CD4-positive, alpha-beta T cell (primary cell): ENCODE results near the gene ELSPBP1. TPM values are rescaled to one million over a fixed set of nuclear protein-coding genes. Genes with fewer than 3 reads are reported as not detected.

Source experiments
- ATAC-seq: fragments of 200-7000 bp; cut with Tn5 transposase; one replicate; pipeline ENCODE4 v1.10.0; 2022; ENCODE audit warnings: mild to moderate bottlenecking; ENCODE audit not compliant: poor library complexity
- CTCF ChIA-PET: fragments of 350-600 bp; sonication (Branson Sonifier 250); formaldehyde crosslinking; loops from one replicate; lab custom pipeline; 2021; ENCODE audit warnings: antibody characterized with exemption, inconsistent platforms; lab: Charles Lee
- POLR2A ChIA-PET: fragments of 350-600 bp; sonication (Branson Sonifier 250); formaldehyde crosslinking; loops from one replicate; lab custom pipeline; 2021; ENCODE audit warnings: antibody characterized with exemption, inconsistent platforms; lab: Charles Lee
- DNase-seq, 14 experiments: peaks; one replicate each; pipeline ENCODE4 v3.0.0-alpha.2; 2013 to 2020; ENCODE audit warnings: mixed read lengths in 2 of 14
- H3K27ac ChIP-seq, 2 donors: one replicate each; pipeline versions ENCODE4 v1.5.1 to v1.7.0; 2013; ENCODE audit warnings: low read length in 2 of 2, low read depth in 1 of 2, mild to moderate bottlenecking in 1 of 2
- H3K27me3 ChIP-seq, 2 experiments: 1 replicate in 1 of 2; 2 replicates in 1 of 2; pipeline versions ENCODE4 v1.6.1 to v1.7.0; 2013; ENCODE audit warnings: low read length in 2 of 2, control low read depth in 1 of 2, mild to moderate bottlenecking in 1 of 2, moderate library complexity in 1 of 2; ENCODE audit not compliant: insufficient read depth in 2 of 2, control insufficient read depth in 1 of 2
- H3K36me3 ChIP-seq: one replicate; pipeline ENCODE4 v1.6.1; 2013; ENCODE audit warnings: low read length, control low read depth; ENCODE audit not compliant: insufficient read depth
- H3K4me1 ChIP-seq: one replicate; pipeline ENCODE4 v1.6.1; 2013; ENCODE audit warnings: low read length, control low read depth; ENCODE audit not compliant: insufficient read depth
- H3K4me3 ChIP-seq: one replicate; pipeline ENCODE4 v1.5.1; 2013; ENCODE audit warnings: mild to moderate bottlenecking, low read length, moderate library complexity
- H3K9me3 ChIP-seq, 2 experiments: 1 replicate in 1 of 2; 2 replicates in 1 of 2; pipeline versions ENCODE4 v1.6.1 to v1.7.0; 2013; ENCODE audit warnings: low read length in 2 of 2, mild to moderate bottlenecking in 2 of 2, control low read depth in 1 of 2, moderate library complexity in 1 of 2; ENCODE audit not compliant: control insufficient read depth in 1 of 2, insufficient read depth in 1 of 2
- H3K27ac Mint-ChIP-seq: one replicate; pipeline ENCODE4 v1.8.0; 2020; ENCODE audit warnings: mixed read lengths
- H3K27me3 Mint-ChIP-seq: one replicate; pipeline ENCODE4 v1.8.0; 2021; ENCODE audit warnings: mixed read lengths
- H3K36me3 Mint-ChIP-seq: one replicate; pipeline ENCODE4 v1.8.0; 2021; ENCODE audit warnings: low read depth, mixed read lengths
- H3K4me1 Mint-ChIP-seq: one replicate; pipeline ENCODE4 v1.8.0; 2021; ENCODE audit warnings: low read depth, mixed read lengths
- H3K4me3 Mint-ChIP-seq: one replicate; pipeline ENCODE4 v1.8.0; 2020; ENCODE audit warnings: mild to moderate bottlenecking, mixed read lengths
- H3K9me3 Mint-ChIP-seq: one replicate; pipeline ENCODE4 v1.8.0; 2020; ENCODE audit warnings: mixed read lengths
- intact Hi-C, 2 experiments: fragments of 100-400 bp; cut with DNase I in 1 of 2; cut with micrococcal nuclease in 1 of 2; formaldehyde crosslinking; loops; one replicate each; pipeline versions ENCODE4 v1.15.1 to v1.9.0; 2023 to 2025; cut with DNase I, micrococcal nuclease
- total RNA-seq, 174 experiments: library from RNA in 2 of 174; stranded (reverse) in 2 of 174; gene quantifications; one replicate each; pipeline ENCODE4 v1.2.3 and lab custom pipeline; 2021 to 2026
- TF ChIP-seq, protein P1 (sequence below): fragments of 200-600 bp; IDR thresholded peaks from one replicate; pipeline ENCODE4 v1.8.0; 2022; ENCODE audit warnings: antibody characterized with exemption, mild to moderate bottlenecking

ELSPBP1 gene
- total RNA-seq, 2 experiments from 2014 or later: not detected

DNA sequence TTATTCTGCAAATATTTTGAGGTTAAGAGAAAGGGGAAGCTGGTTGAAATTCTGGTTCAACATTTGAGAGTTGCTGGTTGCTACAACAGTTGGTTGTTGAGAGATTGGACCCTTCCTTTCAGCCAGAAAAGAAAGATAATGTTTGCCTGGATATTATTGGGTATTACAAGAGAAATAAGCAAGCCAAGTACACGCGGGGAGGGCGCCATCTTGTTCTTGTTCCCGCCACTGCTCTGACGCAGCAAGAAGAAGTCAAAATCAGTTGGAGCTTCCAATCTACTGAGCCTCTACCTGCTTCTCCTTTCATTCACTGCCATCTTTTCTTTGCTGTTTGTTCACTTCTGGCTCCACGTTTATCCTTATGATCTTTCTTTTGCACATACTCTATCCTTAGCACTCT, 20.9 kb upstream of the ELSPBP1 start:
- peaks cover 0 to 5% of the 10 kb centered on the region in 2 experiments for H3K9me3 ChIP-seq
- ChIA-PET CTCF (no interaction called here), POLR2A (no interaction called here)
- intact Hi-C loops: no loop called here
- H3K27ac Mint-ChIP-seq: no peak overlapping the region
- no peaks in the 10 kb centered on the region for H3K9me3 Mint-ChIP-seq
- no peak overlapping the region for H3K4me3 Mint-ChIP-seq
- DNase-seq: no peak
- no peaks in the 10 kb centered on the region for H3K36me3 ChIP-seq
- H3K27me3 ChIP-seq: peaks cover 8 to 18% of the 10 kb centered on the region in 2 experiments
- peaks cover 67% of the 10 kb centered on the region for H3K27me3 Mint-ChIP-seq
- no peaks in the 10 kb centered on the region for H3K36me3 Mint-ChIP-seq
- TF ChIP-seq, protein P1, sequence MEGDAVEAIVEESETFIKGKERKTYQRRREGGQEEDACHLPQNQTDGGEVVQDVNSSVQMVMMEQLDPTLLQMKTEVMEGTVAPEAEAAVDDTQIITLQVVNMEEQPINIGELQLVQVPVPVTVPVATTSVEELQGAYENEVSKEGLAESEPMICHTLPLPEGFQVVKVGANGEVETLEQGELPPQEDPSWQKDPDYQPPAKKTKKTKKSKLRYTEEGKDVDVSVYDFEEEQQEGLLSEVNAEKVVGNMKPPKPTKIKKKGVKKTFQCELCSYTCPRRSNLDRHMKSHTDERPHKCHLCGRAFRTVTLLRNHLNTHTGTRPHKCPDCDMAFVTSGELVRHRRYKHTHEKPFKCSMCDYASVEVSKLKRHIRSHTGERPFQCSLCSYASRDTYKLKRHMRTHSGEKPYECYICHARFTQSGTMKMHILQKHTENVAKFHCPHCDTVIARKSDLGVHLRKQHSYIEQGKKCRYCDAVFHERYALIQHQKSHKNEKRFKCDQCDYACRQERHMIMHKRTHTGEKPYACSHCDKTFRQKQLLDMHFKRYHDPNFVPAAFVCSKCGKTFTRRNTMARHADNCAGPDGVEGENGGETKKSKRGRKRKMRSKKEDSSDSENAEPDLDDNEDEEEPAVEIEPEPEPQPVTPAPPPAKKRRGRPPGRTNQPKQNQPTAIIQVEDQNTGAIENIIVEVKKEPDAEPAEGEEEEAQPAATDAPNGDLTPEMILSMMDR: no peak
- H3K4me1 Mint-ChIP-seq: no peaks in the 10 kb centered on the region
- H3K4me1 ChIP-seq: no peaks in the 10 kb centered on the region
- no peak for ATAC-seq
- no peak overlapping the region for H3K4me3 ChIP-seq
- no peak overlapping the region for H3K27ac ChIP-seq

DNA sequence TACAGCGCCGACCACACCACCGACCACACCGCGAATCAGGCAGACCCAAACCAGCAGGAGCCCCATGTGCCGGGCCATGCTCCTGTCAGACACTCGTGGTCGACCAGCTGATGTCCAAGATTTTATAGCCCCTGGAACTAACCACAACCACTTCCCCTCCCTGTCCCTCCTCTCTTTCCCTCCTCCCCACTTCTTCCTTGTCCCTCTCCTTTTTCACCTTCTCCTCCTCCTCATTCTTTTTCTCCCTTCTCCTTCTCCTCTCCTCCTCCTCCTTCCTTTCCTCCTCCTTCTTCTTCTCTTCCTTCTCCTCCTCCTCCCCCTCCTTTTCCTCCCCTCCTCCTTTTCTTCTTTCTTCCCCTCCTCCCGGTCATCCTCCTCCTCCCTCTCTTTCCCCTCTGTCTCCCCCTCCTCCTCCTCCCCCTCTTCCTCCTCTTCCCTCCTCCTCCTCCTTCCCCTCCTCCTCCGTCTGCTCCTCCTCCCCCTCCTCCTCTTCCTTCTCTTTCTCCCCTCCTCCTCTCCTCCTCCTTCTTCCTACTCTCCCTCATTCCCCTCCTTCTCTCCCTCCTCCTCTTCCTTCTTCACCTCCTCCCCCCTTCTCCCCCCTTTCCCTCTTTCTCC, 3.1 kb upstream of the ELSPBP1 start:
- no peak overlapping the region for H3K27ac ChIP-seq
- POLR2A ChIA-PET: no interaction called here
- H3K27me3 Mint-ChIP-seq: peaks cover 43% of the 10 kb centered on the region
- no peaks in the 10 kb centered on the region for H3K9me3 Mint-ChIP-seq
- no peaks in the 10 kb centered on the region for H3K4me1 Mint-ChIP-seq
- H3K4me1 ChIP-seq: no peaks in the 10 kb centered on the region
- no peaks in the 10 kb centered on the region for H3K36me3 Mint-ChIP-seq
- H3K4me3 ChIP-seq: no peak overlapping the region
- intact Hi-C loops: no loop called here
- H3K27me3 ChIP-seq: peaks cover 8 to 16% of the 10 kb centered on the region in 2 experiments
- H3K4me3 Mint-ChIP-seq: no peak overlapping the region
- no peak for DNase-seq
- CTCF ChIA-PET: no interaction called here
- no peaks in the 10 kb centered on the region for H3K36me3 ChIP-seq
- ATAC-seq: no peak
- no peaks in the 10 kb centered on the region for H3K9me3 ChIP-seq
- TF ChIP-seq, protein P1: no peak
- H3K27ac Mint-ChIP-seq: no peak overlapping the region

DNA sequence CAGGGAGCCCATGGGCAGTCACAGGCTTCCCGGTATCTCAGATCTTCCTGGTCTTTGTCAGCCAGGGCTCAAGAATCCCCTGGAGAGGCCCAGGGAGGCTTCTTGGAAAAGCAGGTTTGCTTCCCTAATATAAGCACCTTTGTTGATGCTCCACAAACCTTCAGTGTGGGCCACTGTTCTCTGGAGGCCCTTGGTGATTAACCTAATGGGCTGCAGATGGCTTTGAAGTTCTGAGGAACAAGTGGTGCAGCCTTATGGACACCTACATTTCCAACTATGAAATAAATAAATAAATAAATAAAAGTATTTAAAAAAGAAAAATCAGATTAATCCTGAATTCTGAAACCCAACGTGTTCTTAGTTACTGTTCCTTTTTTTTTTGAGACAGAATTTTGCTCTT, 2.4 kb upstream of the ELSPBP1 start, which contains the start of gene BSPH1:
BSPH1 (minus strand) TSS at position 101 of the 400 bp plus-strand sequence; CDS start at position 12, 89 bp downstream.
- Histone ChIP-seq H3K4me3 (no peak within 1 kb of the TSS), H3K27me3 (peaks cover 8 to 16% of the 10 kb centered on the region in 2 experiments), H3K4me1 (no peaks in the 10 kb centered on the region), H3K36me3 (no peaks in the 10 kb centered on the region), H3K9me3 (no peaks in the 10 kb centered on the region), H3K27ac (no peak within 1 kb of the TSS)
- POLR2A ChIA-PET: no interaction called here
- no peak for DNase-seq
- no peaks in the 10 kb centered on the region for H3K4me1 Mint-ChIP-seq
- H3K27me3 Mint-ChIP-seq: peaks cover 45% of the 10 kb centered on the region
- no peaks in the 10 kb centered on the region for H3K36me3 Mint-ChIP-seq
- no peak within 1 kb of the TSS for H3K27ac Mint-ChIP-seq
- no peaks in the 10 kb centered on the region for H3K9me3 Mint-ChIP-seq
- H3K4me3 Mint-ChIP-seq: no peak within 1 kb of the TSS
- TF ChIP-seq, protein P1: no peak
- intact Hi-C loops: no loop called here
- CTCF ChIA-PET: no interaction called here
- ATAC-seq: no peak
